GM12892 (cell line): Measurements from ENCODE around the gene KATNB1.

ENCODE experiments used
- POLR2A ChIP-seq: IDR thresholded peaks from 2 replicates; pipeline ENCODE4 v1.6.1; 2011; ENCODE audit warnings: low read depth, low read length, control low read depth
- POLR2AphosphoS5 ChIP-seq: IDR thresholded peaks from 2 replicates; pipeline ENCODE4 v1.6.1; 2011; ENCODE audit warnings: low read depth, low read length, control low read depth

DNA sequence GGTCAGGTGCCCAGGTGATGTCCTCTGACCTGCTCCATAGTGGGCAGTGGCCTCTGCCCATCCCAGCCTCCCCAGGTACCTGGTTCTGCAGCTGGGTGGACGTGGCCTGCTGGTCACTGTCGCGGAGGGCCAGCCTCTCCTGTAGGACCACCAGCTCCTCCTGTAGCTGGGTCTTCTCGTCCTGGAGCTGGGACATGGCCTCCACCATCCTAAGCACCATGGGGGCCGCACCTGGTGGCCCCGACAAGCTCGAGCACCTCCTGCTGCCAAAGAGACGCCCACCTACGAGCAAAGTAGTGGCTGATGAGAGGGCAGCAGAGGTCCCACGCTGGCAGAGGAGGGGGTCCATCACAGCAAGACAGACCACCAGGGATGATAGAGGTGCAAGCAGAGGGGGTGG, 49.8 kb downstream of the KATNB1 start:
- TF ChIP-seq POLR2AphosphoS5 (no peak), POLR2A (no peak)
